Osteocyte (in vitro differentiated cells): ENCODE data around the gene NEDD8. TPM values are rescaled to one million over a fixed set of nuclear protein-coding genes. Genes with fewer than 3 reads are reported as not detected.
"Not testable (repeated sequence)": the region's sequence is repeated elsewhere in the genome, so short reads cannot be mapped to it uniquely, and the experiment has no call there.

Experiments
- DNase-seq: peaks from one replicate; pipeline ENCODE4 v3.0.0; 2021; ENCODE audit warnings: mixed read lengths; ENCODE audit not compliant: unreplicated experiment; ENCODE audit errors: extremely low spot score
- H3K27ac Mint-ChIP-seq: one replicate; pipeline ENCODE4 v1.8.0; 2021; ENCODE audit warnings: mild to moderate bottlenecking, mixed read lengths; ENCODE audit not compliant: unreplicated experiment
- H3K27me3 Mint-ChIP-seq: one replicate; pipeline ENCODE4 v1.8.0; 2021; ENCODE audit warnings: mixed read lengths; ENCODE audit not compliant: unreplicated experiment
- H3K36me3 Mint-ChIP-seq: one replicate; pipeline ENCODE4 v1.8.0; 2021; ENCODE audit warnings: mixed read lengths; ENCODE audit not compliant: unreplicated experiment
- H3K4me1 Mint-ChIP-seq: one replicate; pipeline ENCODE4 v1.8.0; 2021; ENCODE audit warnings: mixed read lengths; ENCODE audit not compliant: unreplicated experiment
- H3K4me3 Mint-ChIP-seq: one replicate; pipeline ENCODE4 v1.8.0; 2021; ENCODE audit warnings: mild to moderate bottlenecking, moderate library complexity, mixed read lengths; ENCODE audit not compliant: unreplicated experiment
- H3K9me3 Mint-ChIP-seq: one replicate; pipeline ENCODE4 v1.8.0; 2021; ENCODE audit warnings: mixed read lengths; ENCODE audit not compliant: unreplicated experiment
- CTCF ChIP-seq: fragments of 200-600 bp; sonication (generic); IDR thresholded peaks from 2 replicates; pipeline ENCODE4 v1.5.0; 2021; ENCODE audit warnings: antibody characterized with exemption, mild to moderate bottlenecking, moderate library complexity
- total RNA-seq: library from RNA; stranded (reverse); gene quantifications from 2 replicates; pipeline ENCODE4 v1.2.1, GENCODE V29; 2021

NEDD8 gene
- total RNA-seq, 1 donor from 2014 or later: 158 TPM

GRCh38 chr14:24231263-24232120 lies 675 bp downstream of the NEDD8 start:
- Mint-ChIP-seq H3K36me3 (peaks cover 8% of the 10 kb centered on the region), H3K27ac (peak overlapping the region; percentile 95), H3K9me3 (no peaks in the 10 kb centered on the region), H3K4me3 (peak overlapping the region; percentile 100), H3K4me1 (peaks cover 35% of the 10 kb centered on the region), H3K27me3 (no peaks in the 10 kb centered on the region)
- no peak for DNase-seq
- TF ChIP-seq CTCF: no peak

DNA sequence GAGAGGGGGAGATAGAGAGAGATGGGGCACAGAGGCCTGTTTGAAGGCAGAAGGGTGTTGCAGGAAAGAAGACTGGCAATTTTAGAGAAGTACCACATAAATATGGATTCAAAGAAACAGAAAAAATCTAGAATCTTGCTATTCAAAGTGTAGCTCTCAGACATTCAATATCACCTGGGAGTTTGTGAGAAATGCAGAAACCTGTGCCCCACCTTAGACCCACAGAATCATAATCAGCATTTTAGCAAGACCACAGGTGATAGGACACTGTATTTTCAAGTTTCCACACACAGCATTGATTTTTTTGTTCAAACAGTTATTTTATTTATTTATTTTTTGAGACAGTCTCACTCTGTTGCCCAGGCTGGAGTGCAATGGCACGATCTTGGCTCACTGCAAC lies 3.3 kb downstream of the NEDD8 start:
- no peaks in the 10 kb centered on the region for H3K27me3 Mint-ChIP-seq
- H3K36me3 Mint-ChIP-seq: no peaks in the 10 kb centered on the region
- no peak for TF ChIP-seq CTCF
- H3K4me1 Mint-ChIP-seq: peaks cover 28% of the 10 kb centered on the region
- H3K4me3 Mint-ChIP-seq: no peak overlapping the region
- H3K9me3 Mint-ChIP-seq: no peaks in the 10 kb centered on the region
- no peak overlapping the region for H3K27ac Mint-ChIP-seq
- DNase-seq: no peak

DNA sequence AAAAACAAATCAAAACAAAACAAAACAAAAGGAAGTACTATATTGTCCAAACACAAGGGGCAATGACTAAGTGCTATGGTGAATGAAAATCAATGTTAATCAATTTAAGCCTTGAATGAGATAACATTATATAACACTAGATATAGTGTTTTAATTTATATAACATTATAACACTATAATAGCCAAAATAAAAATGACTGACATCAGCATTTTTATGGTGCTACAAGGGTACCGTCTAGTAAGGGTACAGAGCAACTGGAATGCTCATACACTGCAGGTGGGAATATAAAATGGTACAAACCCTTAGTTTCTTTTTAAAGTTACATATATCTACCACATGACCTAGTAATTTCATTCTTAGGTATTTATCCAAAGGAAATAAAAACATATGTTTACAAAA lies 5.7 kb downstream of the NEDD8 start:
- H3K4me3 Mint-ChIP-seq: no peak overlapping the region
- no peak for DNase-seq
- no peaks in the 10 kb centered on the region for H3K27me3 Mint-ChIP-seq
- no peak for TF ChIP-seq CTCF
- H3K27ac Mint-ChIP-seq: no peak overlapping the region
- H3K4me1 Mint-ChIP-seq: peaks cover 19% of the 10 kb centered on the region
- no peaks in the 10 kb centered on the region for H3K36me3 Mint-ChIP-seq
- no peaks in the 10 kb centered on the region for H3K9me3 Mint-ChIP-seq

DNA sequence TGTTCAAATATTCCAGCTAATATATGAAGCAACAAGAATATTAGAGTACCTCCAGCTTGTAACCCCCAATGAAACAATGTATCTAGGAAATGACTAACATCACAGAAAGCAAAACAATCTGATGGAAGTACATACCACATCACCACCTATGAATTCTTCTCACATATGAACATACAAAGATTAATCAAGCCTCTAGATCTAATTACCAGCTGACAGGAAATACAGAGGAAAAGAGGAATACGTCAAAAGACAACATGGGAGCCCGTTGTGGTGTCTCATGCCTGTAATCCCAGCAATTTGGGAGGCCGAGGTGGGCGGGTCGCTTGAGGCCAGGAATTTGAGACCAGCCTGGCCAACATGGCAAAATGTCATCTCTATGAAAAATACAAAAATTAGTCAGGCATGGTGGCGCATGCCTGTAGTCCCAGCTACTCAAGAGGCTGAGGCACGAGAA lies 7.5 kb downstream of the NEDD8 start:
- no peaks in the 10 kb centered on the region for H3K27me3 Mint-ChIP-seq
- no peak overlapping the region for H3K4me3 Mint-ChIP-seq
- H3K9me3 Mint-ChIP-seq: no peaks in the 10 kb centered on the region
- H3K36me3 Mint-ChIP-seq: no peaks in the 10 kb centered on the region
- no peak for DNase-seq
- peaks cover 11% of the 10 kb centered on the region for H3K4me1 Mint-ChIP-seq
- no peak for TF ChIP-seq CTCF
- H3K27ac Mint-ChIP-seq: no peak overlapping the region

GRCh38 chr14:24222987-24223386 lies 9.2 kb downstream of the NEDD8 start:
- not testable (repeated sequence) for DNase-seq, H3K27ac Mint-ChIP-seq, H3K27me3 Mint-ChIP-seq, H3K4me3 Mint-ChIP-seq, H3K4me1 Mint-ChIP-seq, H3K9me3 Mint-ChIP-seq, H3K36me3 Mint-ChIP-seq
